UCSD-AML1 (cell line): ENCODE results near the gene FAM13C.
"Not testable (repeated sequence)": the region's sequence is repeated elsewhere in the genome, so short reads cannot be mapped to it uniquely, and the experiment has no call there.

Experiments
- DNase-seq: peaks from one replicate; lab custom pipeline; 2025; ENCODE audit not compliant: unreplicated experiment; lab: John Stamatoyannopoulos, UW

FAM13C gene

DNA sequence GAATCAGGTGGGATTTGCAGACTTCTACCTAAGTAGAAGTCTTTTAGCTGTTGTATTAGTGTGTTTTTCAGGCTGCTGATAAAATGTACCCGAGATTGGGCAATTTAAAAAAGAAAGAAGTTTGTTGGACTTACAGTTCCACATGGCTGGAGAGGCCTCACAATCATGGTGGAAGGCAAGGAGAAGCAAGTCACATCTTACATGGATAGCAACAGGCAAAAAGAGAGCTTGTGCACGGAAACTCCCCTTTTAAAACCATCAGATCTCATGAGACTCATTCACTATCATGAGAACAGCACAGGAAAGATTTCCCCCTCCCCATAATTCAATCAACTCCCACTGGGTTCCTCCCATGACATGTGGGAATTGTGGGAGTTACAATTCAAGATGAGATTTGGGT, 123.2 kb downstream of the FAM13C start:
- not testable (repeated sequence) for DNase-seq

DNA sequence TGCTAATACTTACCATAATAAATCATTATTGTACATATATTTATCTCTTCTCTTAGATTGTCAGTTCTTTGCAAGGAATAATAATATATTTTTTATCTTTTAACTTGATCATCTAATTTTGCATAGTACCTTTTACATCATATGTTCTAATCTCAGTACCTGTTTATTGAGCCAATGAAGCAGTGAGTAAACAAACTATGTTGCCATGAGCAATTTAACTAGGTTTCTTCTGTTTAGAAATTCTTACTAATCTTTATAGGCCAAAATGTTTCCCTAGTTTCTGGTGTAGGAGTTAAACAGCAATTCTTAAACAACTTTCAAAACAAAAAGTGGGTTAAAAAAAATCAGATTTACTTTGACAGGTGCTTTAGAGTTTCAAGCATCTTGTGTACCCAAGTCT, 124.6 kb downstream of the FAM13C start:
- no peak for DNase-seq

DNA sequence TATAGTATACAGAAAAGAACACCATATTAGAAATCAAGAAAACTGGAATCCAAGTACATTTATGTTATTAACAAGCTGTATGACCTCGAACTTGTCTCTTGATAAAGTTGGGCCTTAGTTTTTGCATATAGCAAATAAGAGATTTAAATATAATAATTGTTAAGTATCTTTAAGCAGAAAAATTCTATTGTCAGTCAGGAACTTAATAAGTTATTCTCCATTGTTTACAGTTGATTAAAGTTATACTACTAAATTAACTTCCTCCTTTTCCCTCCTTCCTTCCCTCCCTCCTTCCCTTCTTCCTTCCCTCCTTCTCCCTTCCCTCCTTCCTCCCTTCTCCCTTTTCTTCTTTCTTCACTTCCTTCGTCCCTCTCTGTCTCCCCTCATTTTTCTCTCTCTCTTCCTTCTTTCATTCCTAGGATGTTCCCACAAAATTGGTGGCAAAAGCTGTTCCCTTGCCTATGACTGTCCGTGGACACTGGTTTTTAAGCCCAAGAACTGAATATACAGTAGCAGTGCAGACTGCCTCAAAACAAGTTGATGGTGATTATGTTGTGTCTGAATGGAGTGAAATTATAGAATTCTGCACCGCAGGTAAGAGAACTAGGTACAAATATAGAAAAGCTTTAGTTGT, 126.2 kb downstream of the FAM13C start:
- DNase-seq, result no peak

DNA sequence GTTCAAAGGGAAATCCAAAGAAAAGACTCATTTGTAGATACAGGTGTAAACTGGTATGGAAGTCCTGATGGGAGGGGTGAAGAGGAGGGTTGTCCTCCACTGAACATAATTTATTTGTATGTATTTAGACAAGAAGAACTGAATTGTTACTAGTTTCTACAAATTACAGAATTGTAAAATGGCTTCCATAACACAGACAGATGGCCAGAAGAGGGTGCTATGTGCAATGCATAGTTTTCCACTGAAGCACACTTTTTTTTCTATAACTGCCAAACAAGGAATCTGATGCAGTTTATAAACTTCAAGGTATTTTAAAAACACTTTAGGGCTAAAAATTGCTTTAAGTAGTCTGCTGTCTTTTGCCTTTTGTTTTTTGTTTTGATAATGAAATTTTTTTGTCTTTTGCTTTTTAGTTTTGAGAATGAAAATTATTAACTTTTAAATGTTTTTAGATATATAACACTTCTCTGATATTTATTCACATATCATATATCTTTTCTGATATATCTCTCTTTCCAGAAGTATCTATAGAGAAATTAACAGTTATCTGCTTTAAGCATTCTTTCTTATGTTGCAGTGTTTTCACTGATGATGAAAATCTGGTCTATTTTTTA, 127.4 kb downstream of the FAM13C start:
- no peak for DNase-seq

DNA sequence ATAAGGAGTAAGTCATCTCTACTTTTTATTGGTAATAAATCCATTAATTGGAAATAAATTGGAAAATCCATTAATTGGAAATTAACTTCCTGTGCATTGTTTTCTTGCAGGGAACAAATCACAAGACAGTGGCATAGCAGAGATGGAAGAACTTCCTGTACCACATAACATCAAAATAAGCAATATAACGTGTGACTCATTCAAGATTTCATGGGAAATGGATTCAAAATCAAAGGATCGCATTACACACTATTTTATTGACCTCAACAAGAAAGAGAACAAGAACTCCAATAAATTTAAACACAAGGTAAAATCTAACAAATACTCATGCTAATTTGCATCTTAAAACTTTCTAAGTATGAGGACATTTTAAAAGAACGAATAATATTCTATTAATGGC, 128.2 kb downstream of the FAM13C start:
- no peak for DNase-seq

DNA sequence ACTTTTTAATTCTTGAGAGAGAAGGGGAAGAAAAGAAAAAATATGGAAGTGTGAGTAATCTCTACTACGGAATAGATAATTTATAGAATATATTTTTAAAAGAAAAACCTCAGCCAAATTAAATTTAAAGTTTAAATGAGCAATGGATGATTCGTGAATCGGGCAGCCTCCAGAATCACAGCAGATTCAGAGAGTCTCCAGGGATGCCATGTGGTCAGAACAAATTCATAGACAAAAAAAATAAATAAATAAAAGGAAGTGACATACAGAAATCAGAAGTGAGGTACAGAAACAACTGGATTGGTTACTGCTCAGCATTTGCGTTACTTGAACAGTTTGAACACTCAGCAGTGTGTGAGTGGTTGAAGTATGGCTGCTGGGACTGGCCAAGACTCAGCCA, 132.9 kb downstream of the FAM13C start:
- no peak for DNase-seq

DNA sequence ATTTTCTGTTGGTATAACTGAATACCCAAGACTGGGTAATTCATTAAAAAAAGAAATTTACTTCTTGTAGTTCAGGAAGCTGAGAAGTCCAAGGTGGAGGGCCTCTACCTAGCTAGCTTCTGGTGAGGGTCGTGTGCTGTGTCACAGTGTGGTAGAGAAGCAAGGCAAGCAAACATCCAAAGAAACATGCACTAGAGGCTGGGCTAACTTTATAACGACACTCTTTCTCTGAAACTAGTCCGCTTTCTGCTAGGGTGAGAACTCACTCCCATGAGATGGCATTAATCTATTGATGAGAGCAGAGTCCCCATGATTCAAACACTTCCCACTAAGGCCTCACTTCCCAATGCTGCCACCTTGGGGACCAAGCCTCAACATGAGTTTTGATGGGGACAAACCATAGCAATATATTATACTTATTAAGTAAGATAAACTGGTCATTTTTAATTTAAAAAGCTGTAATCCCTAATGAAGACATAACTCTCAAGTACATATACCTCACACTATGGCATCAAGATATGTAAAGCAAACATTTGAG, 135.1 kb downstream of the FAM13C start:
- no peak for DNase-seq

DNA sequence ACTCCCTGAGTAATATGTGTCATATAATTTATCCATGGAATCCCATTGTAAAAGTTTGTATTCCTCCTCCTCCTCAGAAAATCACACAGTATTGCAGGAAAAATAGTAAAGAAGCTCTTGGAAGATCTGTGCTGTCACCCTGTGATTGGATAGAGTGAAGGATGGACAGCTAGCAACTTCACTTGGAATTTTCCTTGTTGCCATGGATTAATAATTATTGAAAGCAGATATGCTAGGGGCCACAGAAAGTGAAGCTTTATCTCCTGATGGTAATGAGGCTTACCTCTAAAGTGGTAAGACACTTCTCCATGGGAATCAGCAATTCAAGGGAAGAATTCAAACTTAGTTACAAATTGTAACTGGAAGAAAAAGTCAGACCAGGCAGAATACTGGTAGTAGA, 137.1 kb downstream of the FAM13C start:
- DNase-seq, result no peak

DNA sequence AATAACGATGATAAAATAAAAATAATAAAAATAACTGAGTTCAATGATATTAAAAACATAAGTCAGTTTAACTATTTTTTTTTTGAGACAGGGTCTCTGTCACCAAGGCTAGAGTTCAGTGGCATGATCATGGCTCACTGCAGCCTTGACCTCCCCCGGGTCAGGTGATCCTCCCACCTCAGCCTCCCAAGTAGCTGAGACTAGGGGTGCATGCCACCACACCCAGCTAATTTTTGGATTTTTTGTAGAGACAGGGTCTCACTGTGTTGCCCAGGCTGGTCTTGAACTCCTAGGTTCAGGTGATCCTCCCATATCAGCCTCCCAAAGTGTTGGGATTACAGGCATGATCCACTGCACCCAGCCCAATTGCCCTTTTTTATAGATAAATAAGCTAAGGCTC, 138.8 kb downstream of the FAM13C start:
- not testable (repeated sequence) for DNase-seq

DNA sequence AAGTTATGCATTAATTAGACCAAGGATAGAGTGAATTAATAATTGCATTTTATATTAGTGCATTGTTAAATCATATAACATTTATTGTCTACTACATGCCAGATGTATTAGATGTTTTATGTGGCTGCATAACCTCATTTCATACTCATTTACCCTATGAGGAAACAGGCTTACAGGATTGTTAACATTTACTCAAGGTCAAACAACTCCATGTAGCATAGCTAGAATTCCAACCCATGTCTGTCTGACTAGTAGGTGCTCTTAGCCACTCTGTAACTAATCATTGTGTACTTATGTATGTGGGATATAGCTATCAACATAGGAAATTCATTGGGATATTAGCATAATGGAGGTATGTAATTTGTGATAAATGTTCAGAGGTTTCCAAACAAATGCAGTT, 139.6 kb downstream of the FAM13C start:
- DNase-seq, result no peak

DNA sequence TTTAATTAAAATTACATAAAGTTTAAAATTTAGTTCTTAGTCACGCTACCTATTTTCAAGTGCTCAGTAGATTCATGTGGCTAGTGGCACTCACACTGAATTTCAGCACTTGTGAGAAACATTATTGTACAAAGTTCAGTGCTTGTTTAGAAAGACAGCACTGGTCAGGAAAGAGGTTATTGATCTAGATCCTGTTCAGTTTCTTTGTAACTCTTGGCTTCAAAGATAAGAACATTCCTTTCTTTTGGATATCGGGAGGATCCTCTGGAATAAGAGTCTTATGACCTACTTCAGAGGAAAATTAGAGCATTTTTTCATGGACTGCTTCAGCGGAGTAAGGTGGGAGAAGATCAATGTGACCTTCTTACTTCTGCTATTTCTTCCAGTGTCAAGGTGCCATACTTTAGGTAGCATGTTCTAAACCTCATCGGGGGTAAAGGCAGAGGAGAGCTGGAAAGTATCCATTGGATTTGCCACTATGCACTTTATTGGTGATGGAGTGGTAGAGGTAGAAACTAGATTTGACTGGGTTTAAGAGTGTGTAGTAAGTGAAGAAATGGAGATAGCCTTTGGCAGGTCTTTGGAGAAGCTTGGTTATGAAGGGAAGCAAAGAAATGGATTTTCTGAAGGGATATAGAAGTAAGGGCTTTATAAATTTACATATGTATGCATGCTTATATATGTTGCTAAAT, 146.0 kb downstream of the FAM13C start:
- no peak for DNase-seq

DNA sequence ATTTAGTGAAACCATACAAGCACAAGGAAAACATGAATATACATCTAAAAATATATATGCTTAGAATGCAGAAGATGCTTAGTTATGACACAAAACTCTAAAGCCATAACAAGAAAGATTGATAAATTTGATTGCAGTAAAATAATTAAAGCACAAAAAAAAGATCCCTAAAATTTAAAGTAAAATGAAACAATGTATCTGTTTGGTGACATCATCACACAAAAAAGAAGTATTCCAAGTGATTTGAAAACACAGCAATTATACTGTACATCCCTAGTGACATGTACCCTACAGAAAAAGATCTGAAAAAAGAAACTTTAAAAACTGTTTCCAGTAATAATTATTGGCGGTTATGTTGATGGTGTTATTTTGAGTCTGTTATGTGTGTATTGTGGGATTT, 148.2 kb downstream of the FAM13C start:
- DNase-seq, result no peak

DNA sequence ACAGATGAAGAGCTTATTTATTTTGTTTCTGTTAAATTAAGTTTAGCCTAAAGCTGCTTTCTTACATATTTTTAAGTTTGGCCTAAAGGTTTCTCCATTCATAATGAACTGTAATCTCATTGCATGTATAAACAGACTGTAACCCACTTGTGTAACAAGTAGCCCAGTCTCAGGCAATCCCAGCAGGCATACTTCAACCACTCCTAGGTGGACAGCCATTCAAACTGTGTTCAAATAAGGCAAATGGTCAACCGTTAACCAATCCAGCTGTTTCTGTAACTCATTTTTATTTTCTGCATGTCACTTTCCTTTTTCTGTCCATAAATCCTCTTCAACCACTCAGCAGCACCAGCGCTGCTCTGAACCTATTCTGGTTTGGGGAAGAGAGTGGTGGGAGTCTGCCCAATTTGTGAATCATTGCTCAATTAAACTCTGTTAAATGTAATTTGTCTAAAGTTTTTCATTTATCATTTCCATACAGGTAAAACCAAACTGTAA, 150.0 kb downstream of the FAM13C start:
- DNase-seq, result no peak

DNA sequence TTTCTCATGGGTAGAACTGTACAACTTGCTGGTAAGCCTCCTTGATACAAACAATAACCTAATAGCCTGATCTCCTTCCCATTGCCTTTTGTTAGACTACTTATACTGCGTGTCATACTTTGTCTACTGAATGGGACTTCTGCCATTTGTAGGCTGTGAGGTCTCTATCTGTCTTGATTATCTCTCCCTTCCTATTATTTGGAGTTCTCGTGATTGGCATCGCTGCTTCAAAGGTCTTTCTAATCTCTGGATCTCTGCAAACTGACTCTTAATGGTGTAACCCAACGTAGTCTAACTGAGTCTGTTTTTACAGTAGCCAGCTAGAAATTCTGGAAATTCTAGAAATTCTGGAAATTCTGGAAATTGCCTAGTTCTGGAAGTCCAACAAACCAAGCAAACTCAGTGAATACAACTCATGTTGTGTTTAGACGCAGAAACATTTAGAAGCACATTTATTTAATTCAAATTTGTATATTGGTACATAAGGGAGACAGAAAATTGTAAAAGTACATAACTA, 156.1 kb downstream of the FAM13C start:
- DNase-seq, result no peak
